Loucy (cell line): ENCODE results near the gene HIVEP2.

Source experiments
- H2AFZ ChIP-seq: fragments of 200-600 bp; sonication (generic); 2 replicates; pipeline ENCODE4 v1.6.0; 2016; ENCODE audit warnings: antibody characterized with exemption, mild to moderate bottlenecking, low read length, moderate library complexity
- H3F3A ChIP-seq: fragments of 200-600 bp; 2 replicates; pipeline ENCODE4 v1.6.0; 2016; ENCODE audit warnings: antibody characterized with exemption, low read depth, mild to moderate bottlenecking
- H3K27me3 ChIP-seq: fragments of 200-600 bp; sonication (generic); 2 replicates; pipeline ENCODE4 v1.6.1; 2014; ENCODE audit warnings: low read length, mild to moderate bottlenecking; ENCODE audit not compliant: insufficient read depth, poor library complexity, severe bottlenecking
- H3K36me3 ChIP-seq: fragments of 200-600 bp; sonication (generic); 2 replicates; pipeline ENCODE4 v1.6.1; 2016; ENCODE audit warnings: low read length; ENCODE audit not compliant: insufficient read depth
- H3K4me1 ChIP-seq: fragments of 200-600 bp; sonication (generic); 2 replicates; pipeline ENCODE4 v1.5.1; 2014; ENCODE audit warnings: low read length, mild to moderate bottlenecking; ENCODE audit not compliant: insufficient read depth, poor library complexity, severe bottlenecking
- H3K4me2 ChIP-seq: fragments of 200-600 bp; sonication (generic); 2 replicates; pipeline ENCODE4 v1.6.0; 2014; ENCODE audit warnings: antibody characterized with exemption, low read length, low read depth, mild to moderate bottlenecking; ENCODE audit not compliant: poor library complexity, severe bottlenecking
- H3K4me3 ChIP-seq: fragments of 200-600 bp; sonication (generic); 2 replicates; pipeline ENCODE4 v1.5.1; 2014; ENCODE audit warnings: low read length, mild to moderate bottlenecking, mixed read lengths; ENCODE audit not compliant: poor library complexity, severe bottlenecking
- H3K79me2 ChIP-seq: fragments of 200-600 bp; sonication (generic); 2 replicates; pipeline ENCODE4 v1.6.1; 2014; ENCODE audit warnings: low read length; ENCODE audit not compliant: insufficient read depth
- H3K9ac ChIP-seq: fragments of 200-600 bp; sonication (generic); 2 replicates; pipeline ENCODE4 v1.6.0; 2014; ENCODE audit warnings: mild to moderate bottlenecking, low read depth, low read length, moderate library complexity; ENCODE audit not compliant: poor library complexity, severe bottlenecking
- H3K9me2 ChIP-seq: fragments of 200-600 bp; sonication (generic); replicated peaks from 2 replicates; pipeline ENCODE4 v1.6.1; 2016; ENCODE audit warnings: low read depth, low read length, mixed read lengths
- H3K9me3 ChIP-seq: fragments of 200-600 bp; sonication (generic); 2 replicates; pipeline ENCODE4 v1.6.1; 2014; ENCODE audit warnings: mild to moderate bottlenecking, antibody characterized with exemption, low read length, low read depth; ENCODE audit not compliant: insufficient read depth
- H4K20me1 ChIP-seq: fragments of 200-600 bp; sonication (generic); 2 replicates; pipeline ENCODE4 v1.6.0; 2014; ENCODE audit warnings: antibody characterized with exemption, low read length, mild to moderate bottlenecking; ENCODE audit not compliant: insufficient read depth, poor library complexity, severe bottlenecking
- CTCF ChIP-seq: fragments of 200-600 bp; sonication (generic); conservative IDR thresholded peaks from 2 replicates; pipeline ENCODE4 v1.5.1; 2014; ENCODE audit warnings: mild to moderate bottlenecking, antibody characterized with exemption, low read length
- EZH2phosphoT487 ChIP-seq: fragments of 200-600 bp; IDR thresholded peaks from 2 replicates; pipeline ENCODE4 v1.6.1; 2018; ENCODE audit warnings: antibody characterized with exemption, mild to moderate bottlenecking, moderate library complexity, borderline replicate concordance

HIVEP2 gene

DNA sequence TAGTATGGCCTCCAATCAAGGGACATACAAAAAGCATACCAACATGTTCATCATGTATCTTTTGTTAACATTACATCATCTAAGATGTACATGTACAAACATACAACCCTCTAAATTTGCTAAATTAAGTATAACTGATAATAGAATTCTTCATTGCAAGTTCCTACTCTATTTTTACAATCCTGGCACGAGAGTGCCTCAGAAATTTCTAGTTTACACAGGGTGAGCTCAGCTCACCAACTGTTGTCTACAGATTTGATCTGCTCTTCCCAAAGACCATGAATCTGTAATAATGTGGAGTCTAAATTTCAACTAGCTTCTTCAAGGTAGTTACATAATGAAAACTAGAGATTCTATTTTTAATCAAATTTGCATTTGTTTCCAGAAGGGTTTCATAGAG is 179.7 kb downstream of the HIVEP2 start:
- H4K20me1 ChIP-seq: peaks cover 4% of the 10 kb centered on the region
- H3K79me2 ChIP-seq: no peaks in the 10 kb centered on the region
- no peaks in the 10 kb centered on the region for H3K9me2 ChIP-seq
- no peak overlapping the region for H3K9ac ChIP-seq
- no peak overlapping the region for H3K4me2 ChIP-seq
- peaks cover 80% of the 10 kb centered on the region for H3K36me3 ChIP-seq
- H3K9me3 ChIP-seq: no peaks in the 10 kb centered on the region
- no peak for TF ChIP-seq CTCF
- no peak for TF ChIP-seq EZH2phosphoT487
- no peak overlapping the region for H2AFZ ChIP-seq
- peaks cover 13% of the 10 kb centered on the region for H3K4me1 ChIP-seq
- no peaks in the 10 kb centered on the region; the same call in 1 of the 2 replicates for H3F3A ChIP-seq
- H3K4me3 ChIP-seq: no peak overlapping the region
- no peaks in the 10 kb centered on the region for H3K27me3 ChIP-seq

GRCh38 chr6:142764311-142764710 is 180.7 kb downstream of the HIVEP2 start:
- Histone ChIP-seq H3K36me3 (peaks cover 80% of the 10 kb centered on the region), H4K20me1 (peaks cover 4% of the 10 kb centered on the region), H3K79me2 (no peaks in the 10 kb centered on the region), H3K27me3 (no peaks in the 10 kb centered on the region), H3K4me3 (no peak overlapping the region), H3K9me2 (no peaks in the 10 kb centered on the region), H3K9me3 (no peaks in the 10 kb centered on the region), H3K9ac (no peak overlapping the region), H3K4me1 (peaks cover 13% of the 10 kb centered on the region), H3K4me2 (no peak overlapping the region), H3F3A (no peaks in the 10 kb centered on the region; the same call in 1 of the 2 replicates), H2AFZ (no peak overlapping the region)
- no peak for TF ChIP-seq EZH2phosphoT487
- TF ChIP-seq CTCF: no peak

GRCh38 chr6:142763205-142763604 is 181.8 kb downstream of the HIVEP2 start:
- H3K9ac ChIP-seq: no peak overlapping the region
- H3K4me2 ChIP-seq: no peak overlapping the region
- TF ChIP-seq CTCF (no peak), EZH2phosphoT487 (no peak)
- H3K27me3 ChIP-seq: no peaks in the 10 kb centered on the region
- H2AFZ ChIP-seq: no peak overlapping the region
- no peaks in the 10 kb centered on the region for H3K9me3 ChIP-seq
- peaks cover 82% of the 10 kb centered on the region for H3K36me3 ChIP-seq
- no peaks in the 10 kb centered on the region; the same call in 1 of the 2 replicates for H3F3A ChIP-seq
- no peak overlapping the region for H3K4me3 ChIP-seq
- H3K79me2 ChIP-seq: no peaks in the 10 kb centered on the region
- H4K20me1 ChIP-seq: peaks cover 2% of the 10 kb centered on the region
- no peaks in the 10 kb centered on the region for H3K9me2 ChIP-seq
- peaks cover 13% of the 10 kb centered on the region for H3K4me1 ChIP-seq
